HEK293 (cell line): ENCODE results near the gene BCORL1.
A peak's percentile ranks its signal among the peaks of the same experiment; 100 is the strongest.

ENCODE experiments used
- CTCF ChIA-PET: fragments of 350-600 bp; formaldehyde crosslinking; extraction: SDS; loops from one replicate; lab custom pipeline; 2021; ENCODE audit warnings: antibody characterized with exemption; lab: Yijun Ruan, JAX
- POLR2A ChIA-PET: fragments of 300-600 bp; formaldehyde crosslinking; extraction: SDS; loops from one replicate; lab custom pipeline; 2020; ENCODE audit warnings: antibody characterized with exemption, inconsistent platforms; lab: Yijun Ruan, JAX
- H3K27ac ChIP-seq: fragments of 200-500 bp; sonication (Bioruptor generic); 2 replicates; pipeline ENCODE4 v1.5.1; 2014; ENCODE audit warnings: low read depth, low read length, control low read depth, inconsistent platforms; ENCODE audit errors: extremely low read depth
- H3K36me3 ChIP-seq, 2 experiments: fragments of 200-500 bp in 1 of 2; sonication (Bioruptor generic) in 1 of 2; 1 replicate in 1 of 2; 2 replicates in 1 of 2; pipeline ENCODE4 v1.5.1; 2014 to 2017; ENCODE audit warnings: inconsistent platforms in 2 of 2, low read length in 2 of 2; ENCODE audit not compliant: control insufficient read depth in 2 of 2, insufficient read depth in 1 of 2
- H3K4me1 ChIP-seq: fragments of 200-500 bp; sonication (Bioruptor generic); 2 replicates; pipeline ENCODE4 v1.5.1; 2014; ENCODE audit warnings: mild to moderate bottlenecking, low read length, inconsistent platforms; ENCODE audit not compliant: control insufficient read depth, insufficient read depth
- H3K4me3 ChIP-seq: 2 replicates; pipeline ENCODE4 v1.5.1; 2011; ENCODE audit warnings: low read depth, mild to moderate bottlenecking, control low read depth, low read length, moderate library complexity
- H3K9me3 ChIP-seq: fragments of 200-500 bp; sonication (Bioruptor generic); 2 replicates; pipeline ENCODE4 v1.5.1; 2014; ENCODE audit warnings: low read depth, low read length, inconsistent platforms; ENCODE audit not compliant: control insufficient read depth, insufficient read depth
- BCL11A ChIP-seq: fragments of 450-650 bp; formaldehyde crosslinking; IDR thresholded peaks from 2 replicates; pipeline ENCODE4 v1.5.1; 2016; ENCODE audit warnings: low read depth, missing biosample characterization, missing genetic modification characterization
- GLI4 ChIP-seq: fragments of 450-650 bp; formaldehyde crosslinking; IDR thresholded peaks from 2 replicates; pipeline ENCODE4 v1.5.1; 2016; ENCODE audit warnings: missing biosample characterization, missing genetic modification characterization
- IKZF3 ChIP-seq: fragments of 450-650 bp; IDR thresholded peaks from 2 replicates; pipeline ENCODE4 v1.5.0; 2018; ENCODE audit warnings: missing biosample characterization, mild to moderate bottlenecking, missing genetic modification characterization, moderate library complexity
- KLF1 ChIP-seq: fragments of 450-650 bp; formaldehyde crosslinking; IDR thresholded peaks from 2 replicates; pipeline ENCODE4 v1.5.1; 2016; ENCODE audit warnings: missing biosample characterization, missing genetic modification characterization
- ZBTB17 ChIP-seq: fragments of 450-650 bp; formaldehyde crosslinking; IDR thresholded peaks from 2 replicates; pipeline ENCODE4 v1.5.1; 2016; ENCODE audit warnings: missing biosample characterization, missing genetic modification characterization
- ZNF140 ChIP-seq: fragments of 450-650 bp; formaldehyde crosslinking; IDR thresholded peaks from 2 replicates; pipeline ENCODE4 v1.5.1; 2016; ENCODE audit warnings: missing biosample characterization, missing genetic modification characterization
- ZNF146 ChIP-seq: fragments of 450-650 bp; formaldehyde crosslinking; IDR thresholded peaks from 2 replicates; pipeline ENCODE4 v1.5.1; 2016; ENCODE audit warnings: missing biosample characterization, missing genetic modification characterization
- ZNF175 ChIP-seq: fragments of 450-650 bp; formaldehyde crosslinking; IDR thresholded peaks from 2 replicates; pipeline ENCODE4 v1.5.1; 2016; ENCODE audit warnings: missing biosample characterization, missing genetic modification characterization
- ZNF2 ChIP-seq: fragments of 450-650 bp; formaldehyde crosslinking; IDR thresholded peaks from 2 replicates; pipeline ENCODE4 v1.5.1; 2016; ENCODE audit warnings: missing biosample characterization, missing genetic modification characterization
- ZNF214 ChIP-seq: fragments of 450-650 bp; formaldehyde crosslinking; IDR thresholded peaks from 2 replicates; pipeline ENCODE4 v1.5.1; 2017; ENCODE audit warnings: missing biosample characterization, mild to moderate bottlenecking, missing genetic modification characterization, borderline replicate concordance
- ZNF404 ChIP-seq: fragments of 450-650 bp; formaldehyde crosslinking; IDR thresholded peaks from 2 replicates; pipeline ENCODE4 v1.5.1; 2017; ENCODE audit warnings: missing biosample characterization, missing genetic modification characterization
- ZNF423 ChIP-seq: fragments of 450-650 bp; formaldehyde crosslinking; IDR thresholded peaks from 2 replicates; pipeline ENCODE4 v1.5.1; 2016; ENCODE audit warnings: missing biosample characterization, missing genetic modification characterization
- ZNF48 ChIP-seq: fragments of 450-650 bp; formaldehyde crosslinking; IDR thresholded peaks from 2 replicates; pipeline ENCODE4 v1.5.1; 2016; ENCODE audit warnings: missing biosample characterization, missing genetic modification characterization
- ZNF791 ChIP-seq: fragments of 450-650 bp; formaldehyde crosslinking; IDR thresholded peaks from 2 replicates; pipeline ENCODE4 v1.5.1; 2016; ENCODE audit warnings: missing biosample characterization, missing genetic modification characterization
- TF ChIP-seq, protein P1 (sequence below): fragments of 450-650 bp; formaldehyde crosslinking; IDR thresholded peaks from 2 replicates; pipeline ENCODE4 v1.5.1; 2016; ENCODE audit warnings: missing biosample characterization, missing genetic modification characterization
- TF ChIP-seq, protein P2 (sequence below): fragments of 450-650 bp; formaldehyde crosslinking; IDR thresholded peaks from 2 replicates; pipeline ENCODE4 v1.5.1; 2016; ENCODE audit warnings: missing biosample characterization, missing genetic modification characterization
- TF ChIP-seq, protein P3 (sequence below): fragments of 450-650 bp; formaldehyde crosslinking; IDR thresholded peaks from 2 replicates; pipeline ENCODE4 v1.5.1; 2017; ENCODE audit warnings: missing biosample characterization, missing genetic modification characterization
- TF ChIP-seq, protein P4 (sequence below): fragments of 450-650 bp; formaldehyde crosslinking; IDR thresholded peaks from 2 replicates; pipeline ENCODE4 v1.5.1; 2016; ENCODE audit warnings: missing biosample characterization, missing genetic modification characterization

Gene BCORL1

DNA sequence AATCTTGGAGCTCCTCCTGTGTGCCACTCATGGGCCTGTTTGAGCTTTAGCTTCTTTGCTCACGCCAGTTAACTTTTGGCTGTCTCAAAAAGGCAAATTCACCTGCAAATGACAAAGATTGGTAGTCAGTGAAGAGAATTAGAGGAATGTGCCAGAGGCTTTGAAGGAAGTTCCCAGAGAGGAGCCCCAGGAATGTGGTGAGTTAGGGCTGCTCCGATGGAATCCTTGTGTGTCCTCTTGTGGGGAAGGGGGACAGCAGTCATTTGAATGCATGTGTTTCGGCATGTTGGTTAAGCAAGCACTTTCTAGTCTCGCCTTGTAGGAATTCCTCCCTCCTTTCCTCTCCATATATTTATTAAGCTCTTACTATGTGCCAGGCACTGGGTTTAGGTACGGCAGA is 65.0 kb downstream of the BCORL1 start:
- POLR2A ChIA-PET, result no interaction called here
- no peak for TF ChIP-seq ZNF404 (tag by site-specific recombination)
- TF ChIP-seq, protein P1, sequence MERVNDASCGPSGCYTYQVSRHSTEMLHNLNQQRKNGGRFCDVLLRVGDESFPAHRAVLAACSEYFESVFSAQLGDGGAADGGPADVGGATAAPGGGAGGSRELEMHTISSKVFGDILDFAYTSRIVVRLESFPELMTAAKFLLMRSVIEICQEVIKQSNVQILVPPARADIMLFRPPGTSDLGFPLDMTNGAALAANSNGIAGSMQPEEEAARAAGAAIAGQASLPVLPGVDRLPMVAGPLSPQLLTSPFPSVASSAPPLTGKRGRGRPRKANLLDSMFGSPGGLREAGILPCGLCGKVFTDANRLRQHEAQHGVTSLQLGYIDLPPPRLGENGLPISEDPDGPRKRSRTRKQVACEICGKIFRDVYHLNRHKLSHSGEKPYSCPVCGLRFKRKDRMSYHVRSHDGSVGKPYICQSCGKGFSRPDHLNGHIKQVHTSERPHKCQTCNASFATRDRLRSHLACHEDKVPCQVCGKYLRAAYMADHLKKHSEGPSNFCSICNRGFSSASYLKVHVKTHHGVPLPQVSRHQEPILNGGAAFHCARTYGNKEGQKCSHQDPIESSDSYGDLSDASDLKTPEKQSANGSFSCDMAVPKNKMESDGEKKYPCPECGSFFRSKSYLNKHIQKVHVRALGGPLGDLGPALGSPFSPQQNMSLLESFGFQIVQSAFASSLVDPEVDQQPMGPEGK (tag by site-specific recombination), result no peak
- TF ChIP-seq ZNF48 (tag by site-specific recombination), result no peak
- no peak for TF ChIP-seq KLF1
- TF ChIP-seq, protein P2, sequence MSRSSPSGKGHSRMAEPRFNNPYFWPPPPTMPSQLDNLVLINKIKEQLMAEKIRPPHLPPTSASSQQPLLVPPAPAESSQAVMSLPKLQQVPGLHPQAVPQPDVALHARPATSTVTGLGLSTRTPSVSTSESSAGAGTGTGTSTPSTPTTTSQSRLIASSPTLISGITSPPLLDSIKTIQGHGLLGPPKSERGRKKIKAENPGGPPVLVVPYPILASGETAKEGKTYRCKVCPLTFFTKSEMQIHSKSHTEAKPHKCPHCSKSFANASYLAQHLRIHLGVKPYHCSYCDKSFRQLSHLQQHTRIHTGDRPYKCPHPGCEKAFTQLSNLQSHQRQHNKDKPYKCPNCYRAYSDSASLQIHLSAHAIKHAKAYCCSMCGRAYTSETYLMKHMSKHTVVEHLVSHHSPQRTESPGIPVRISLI, result no peak
- TF ChIP-seq ZNF423 (tag by site-specific recombination), result no peak
- no peak for TF ChIP-seq ZNF2 (tag by site-specific recombination)
- no peak for TF ChIP-seq GLI4 (tag by site-specific recombination)
- TF ChIP-seq IKZF3 (tag by site-specific recombination), result no peak
- CTCF ChIA-PET, result interaction anchor here (0.7 to 1.3 kb wide), 4 partner anchors 9 to 122 kb away, joined by 3 to 6 read pairs (median 4); no protein-coding TSS in a partner anchor
- H3K36me3 ChIP-seq, result peaks cover 34 to 73% of the 10 kb centered on the region in 2 experiments
- H3K4me3 ChIP-seq, result no peak overlapping the region
- no peaks in the 10 kb centered on the region for H3K9me3 ChIP-seq
- no peaks in the 10 kb centered on the region for H3K4me1 ChIP-seq
- no peak overlapping the region for H3K27ac ChIP-seq

DNA sequence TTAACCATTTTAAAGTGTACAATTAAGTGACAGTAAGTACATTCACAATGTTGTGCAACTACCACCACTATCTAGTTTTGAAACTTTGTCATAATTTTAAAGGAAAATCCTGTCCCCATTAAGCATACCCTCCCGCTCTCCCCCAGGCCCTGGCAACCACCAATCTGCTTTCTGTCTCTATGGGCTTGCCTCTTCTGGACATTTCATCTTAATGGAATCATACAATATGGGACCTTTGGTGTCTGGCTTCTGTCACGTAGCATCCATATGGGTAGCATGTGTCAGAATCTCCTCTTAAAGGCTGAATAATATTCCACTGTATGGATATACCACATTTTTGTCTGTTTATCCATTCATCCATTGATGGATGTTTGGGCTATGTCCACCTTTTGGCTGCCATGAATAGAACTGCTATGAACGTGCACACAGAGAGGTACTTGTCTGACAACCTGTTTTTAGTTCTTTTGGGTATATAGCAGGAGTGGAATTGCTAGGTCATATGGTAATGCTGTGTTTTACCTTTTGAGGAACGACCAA is 66.3 kb downstream of the BCORL1 start:
- H3K4me3 ChIP-seq, result no peak overlapping the region
- no peak overlapping the region for H3K27ac ChIP-seq
- no peaks in the 10 kb centered on the region for H3K4me1 ChIP-seq
- TF ChIP-seq ZNF146 (tag by site-specific recombination) (peak; percentile 67), ZBTB17 (tag by site-specific recombination) (no peak), ZNF791 (tag by site-specific recombination) (no peak), ZNF175 (tag by site-specific recombination) (no peak), ZNF214 (no peak), BCL11A (no peak), ZNF404 (tag by site-specific recombination) (no peak), ZNF140 (peak; percentile 68)
- TF ChIP-seq, protein P3, sequence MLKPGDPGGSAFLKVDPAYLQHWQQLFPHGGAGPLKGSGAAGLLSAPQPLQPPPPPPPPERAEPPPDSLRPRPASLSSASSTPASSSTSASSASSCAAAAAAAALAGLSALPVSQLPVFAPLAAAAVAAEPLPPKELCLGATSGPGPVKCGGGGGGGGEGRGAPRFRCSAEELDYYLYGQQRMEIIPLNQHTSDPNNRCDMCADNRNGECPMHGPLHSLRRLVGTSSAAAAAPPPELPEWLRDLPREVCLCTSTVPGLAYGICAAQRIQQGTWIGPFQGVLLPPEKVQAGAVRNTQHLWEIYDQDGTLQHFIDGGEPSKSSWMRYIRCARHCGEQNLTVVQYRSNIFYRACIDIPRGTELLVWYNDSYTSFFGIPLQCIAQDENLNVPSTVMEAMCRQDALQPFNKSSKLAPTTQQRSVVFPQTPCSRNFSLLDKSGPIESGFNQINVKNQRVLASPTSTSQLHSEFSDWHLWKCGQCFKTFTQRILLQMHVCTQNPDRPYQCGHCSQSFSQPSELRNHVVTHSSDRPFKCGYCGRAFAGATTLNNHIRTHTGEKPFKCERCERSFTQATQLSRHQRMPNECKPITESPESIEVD (tag by site-specific recombination), result no peak
- TF ChIP-seq, protein P4, sequence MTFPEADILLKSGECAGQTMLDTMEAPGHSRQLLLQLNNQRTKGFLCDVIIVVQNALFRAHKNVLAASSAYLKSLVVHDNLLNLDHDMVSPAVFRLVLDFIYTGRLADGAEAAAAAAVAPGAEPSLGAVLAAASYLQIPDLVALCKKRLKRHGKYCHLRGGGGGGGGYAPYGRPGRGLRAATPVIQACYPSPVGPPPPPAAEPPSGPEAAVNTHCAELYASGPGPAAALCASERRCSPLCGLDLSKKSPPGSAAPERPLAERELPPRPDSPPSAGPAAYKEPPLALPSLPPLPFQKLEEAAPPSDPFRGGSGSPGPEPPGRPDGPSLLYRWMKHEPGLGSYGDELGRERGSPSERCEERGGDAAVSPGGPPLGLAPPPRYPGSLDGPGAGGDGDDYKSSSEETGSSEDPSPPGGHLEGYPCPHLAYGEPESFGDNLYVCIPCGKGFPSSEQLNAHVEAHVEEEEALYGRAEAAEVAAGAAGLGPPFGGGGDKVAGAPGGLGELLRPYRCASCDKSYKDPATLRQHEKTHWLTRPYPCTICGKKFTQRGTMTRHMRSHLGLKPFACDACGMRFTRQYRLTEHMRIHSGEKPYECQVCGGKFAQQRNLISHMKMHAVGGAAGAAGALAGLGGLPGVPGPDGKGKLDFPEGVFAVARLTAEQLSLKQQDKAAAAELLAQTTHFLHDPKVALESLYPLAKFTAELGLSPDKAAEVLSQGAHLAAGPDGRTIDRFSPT (tag by site-specific recombination), result no peak
- CTCF ChIA-PET, result interaction anchor here (1.3 kb wide), 1 partner anchor 123 kb away, joined by 5 read pairs; no protein-coding TSS in a partner anchor
- H3K9me3 ChIP-seq, result no peaks in the 10 kb centered on the region
- POLR2A ChIA-PET, result no interaction called here
- H3K36me3 ChIP-seq, result peaks cover 33 to 80% of the 10 kb centered on the region in 2 experiments
